Measurements from ENCODE around the gene LDLRAD4.

Gene LDLRAD4

DNA sequence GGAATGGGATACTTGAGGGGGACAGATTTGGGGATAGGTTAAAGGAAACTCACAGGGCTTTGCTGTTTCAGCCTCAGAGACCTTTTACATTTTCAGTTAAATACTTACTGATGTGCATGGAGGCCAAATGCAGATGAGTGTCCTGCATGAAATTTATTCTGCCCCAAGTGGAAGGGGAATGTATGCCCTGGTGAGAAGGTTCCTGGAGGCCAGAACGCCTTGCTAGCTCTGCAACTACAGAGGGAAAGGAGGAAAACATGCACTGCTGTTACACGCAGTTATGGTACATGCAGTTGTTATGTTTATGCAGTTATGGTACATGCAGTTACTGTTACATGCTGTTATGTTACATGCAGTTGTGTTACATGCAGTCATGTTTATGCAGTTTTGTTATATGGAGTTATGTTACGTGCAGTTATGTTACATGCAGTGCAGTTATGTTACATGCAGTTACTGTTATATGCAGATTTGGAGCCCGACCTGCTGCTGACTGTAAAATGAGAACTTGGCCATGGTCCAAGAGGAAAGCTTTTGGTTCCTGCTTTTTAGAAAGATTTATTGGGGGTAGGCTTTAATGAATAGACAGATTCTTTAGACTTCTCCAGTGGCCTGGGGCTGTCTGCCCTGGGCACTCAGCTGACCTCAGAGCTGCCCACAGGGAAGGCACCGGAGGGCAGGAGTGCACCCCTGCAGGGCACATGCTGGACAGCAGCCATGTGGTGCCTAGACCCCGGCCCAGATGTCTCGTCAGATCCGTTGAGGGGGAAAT, 84.1 kb downstream of the LDLRAD4 start:
- TF ChIP-seq EZH2phosphoT487 (conservative IDR thresholded peaks at IDR 0.05; ENCODE audit: low read length), result no peak
- TF ChIP-seq, protein P1, sequence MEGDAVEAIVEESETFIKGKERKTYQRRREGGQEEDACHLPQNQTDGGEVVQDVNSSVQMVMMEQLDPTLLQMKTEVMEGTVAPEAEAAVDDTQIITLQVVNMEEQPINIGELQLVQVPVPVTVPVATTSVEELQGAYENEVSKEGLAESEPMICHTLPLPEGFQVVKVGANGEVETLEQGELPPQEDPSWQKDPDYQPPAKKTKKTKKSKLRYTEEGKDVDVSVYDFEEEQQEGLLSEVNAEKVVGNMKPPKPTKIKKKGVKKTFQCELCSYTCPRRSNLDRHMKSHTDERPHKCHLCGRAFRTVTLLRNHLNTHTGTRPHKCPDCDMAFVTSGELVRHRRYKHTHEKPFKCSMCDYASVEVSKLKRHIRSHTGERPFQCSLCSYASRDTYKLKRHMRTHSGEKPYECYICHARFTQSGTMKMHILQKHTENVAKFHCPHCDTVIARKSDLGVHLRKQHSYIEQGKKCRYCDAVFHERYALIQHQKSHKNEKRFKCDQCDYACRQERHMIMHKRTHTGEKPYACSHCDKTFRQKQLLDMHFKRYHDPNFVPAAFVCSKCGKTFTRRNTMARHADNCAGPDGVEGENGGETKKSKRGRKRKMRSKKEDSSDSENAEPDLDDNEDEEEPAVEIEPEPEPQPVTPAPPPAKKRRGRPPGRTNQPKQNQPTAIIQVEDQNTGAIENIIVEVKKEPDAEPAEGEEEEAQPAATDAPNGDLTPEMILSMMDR (IDR thresholded peaks at IDR 0.05; ENCODE audit: insufficient read depth, low read length, poor library complexity, severe bottlenecking), result no peak
- H3K27ac ChIP-seq (ENCODE audit: low read depth, low read length), result no peak overlapping the region
- no peaks in the 10 kb centered on the region for H3K27me3 ChIP-seq (ENCODE audit: low read length)
- no peak overlapping the region for H3K4me2 ChIP-seq (ENCODE audit: low read depth, low read length, poor library complexity, severe bottlenecking)
- H3K9ac ChIP-seq (ENCODE audit: low read length), result no peak overlapping the region
- no peaks in the 10 kb centered on the region for H3K36me3 ChIP-seq (ENCODE audit: low read length)
- no peaks in the 10 kb centered on the region for H3K9me2 ChIP-seq (replicated peaks; ENCODE audit: insufficient read depth, low read length)
- no peaks in the 10 kb centered on the region for H3K9me3 ChIP-seq (ENCODE audit: insufficient read depth, low read length)
- H3K79me2 ChIP-seq (ENCODE audit: insufficient read depth, low read length), result no peaks in the 10 kb centered on the region
- no peak overlapping the region for H2AFZ ChIP-seq (ENCODE audit: low read depth, low read length, severe bottlenecking)
- H3F3A ChIP-seq (ENCODE audit: insufficient read depth), result no peaks in the 10 kb centered on the region
- no peak overlapping the region for H3K4me3 ChIP-seq (ENCODE audit: insufficient read depth, low read length, poor library complexity, severe bottlenecking)
- H4K20me1 ChIP-seq (ENCODE audit: low read depth, low read length), result no peaks in the 10 kb centered on the region

- Histone ChIP-seq H3K27ac (ENCODE audit: low read depth, low read length) (no peak overlapping the region), H3K79me2 (ENCODE audit: insufficient read depth, low read length) (no peaks in the 10 kb centered on the region), H3K9ac (ENCODE audit: low read length) (no peak overlapping the region), H3K36me3 (ENCODE audit: low read length) (no peaks in the 10 kb centered on the region), H3K4me3 (ENCODE audit: insufficient read depth, low read length, poor library complexity, severe bottlenecking) (no peak overlapping the region), H3F3A (ENCODE audit: insufficient read depth) (no peaks in the 10 kb centered on the region), H2AFZ (ENCODE audit: low read depth, low read length, severe bottlenecking) (no peak overlapping the region), H3K27me3 (ENCODE audit: low read length) (no peaks in the 10 kb centered on the region), H3K9me3 (ENCODE audit: insufficient read depth, low read length) (no peaks in the 10 kb centered on the region), H3K9me2 (replicated peaks; ENCODE audit: insufficient read depth, low read length) (no peaks in the 10 kb centered on the region), H3K4me2 (ENCODE audit: low read depth, low read length, poor library complexity, severe bottlenecking) (no peak overlapping the region), H4K20me1 (ENCODE audit: low read depth, low read length) (no peaks in the 10 kb centered on the region)
- TF ChIP-seq, protein P1 (IDR thresholded peaks at IDR 0.05; ENCODE audit: insufficient read depth, low read length, poor library complexity, severe bottlenecking), result no peak
- no peak for TF ChIP-seq EZH2phosphoT487 (conservative IDR thresholded peaks at IDR 0.05; ENCODE audit: low read length)
These were observed 85.3 kb downstream of the LDLRAD4 start for GRCh38 chr18:13303756-13304364.

GRCh38 chr18:13305301-13305700, 86.7 kb downstream of the LDLRAD4 start:
- H2AFZ ChIP-seq (ENCODE audit: low read depth, low read length, severe bottlenecking), result no peak overlapping the region
- H3K9ac ChIP-seq (ENCODE audit: low read length), result no peak overlapping the region
- H3K27ac ChIP-seq (ENCODE audit: low read depth, low read length), result no peak overlapping the region
- H3K79me2 ChIP-seq (ENCODE audit: insufficient read depth, low read length), result no peaks in the 10 kb centered on the region
- no peaks in the 10 kb centered on the region for H3F3A ChIP-seq (ENCODE audit: insufficient read depth)
- TF ChIP-seq, protein P1 (IDR thresholded peaks at IDR 0.05; ENCODE audit: insufficient read depth, low read length, poor library complexity, severe bottlenecking), result no peak
- TF ChIP-seq EZH2phosphoT487 (conservative IDR thresholded peaks at IDR 0.05; ENCODE audit: low read length), result no peak
- H3K27me3 ChIP-seq (ENCODE audit: low read length), result no peaks in the 10 kb centered on the region
- no peaks in the 10 kb centered on the region for H3K9me2 ChIP-seq (replicated peaks; ENCODE audit: insufficient read depth, low read length)
- no peak overlapping the region for H3K4me2 ChIP-seq (ENCODE audit: low read depth, low read length, poor library complexity, severe bottlenecking)
- H3K36me3 ChIP-seq (ENCODE audit: low read length), result no peaks in the 10 kb centered on the region
- H3K4me3 ChIP-seq (ENCODE audit: insufficient read depth, low read length, poor library complexity, severe bottlenecking), result no peak overlapping the region
- no peaks in the 10 kb centered on the region for H4K20me1 ChIP-seq (ENCODE audit: low read depth, low read length)
- no peaks in the 10 kb centered on the region for H3K9me3 ChIP-seq (ENCODE audit: insufficient read depth, low read length)

All from SU-DHL-6 (cell line).